HG03575 (cell line): Measurements from ENCODE around the gene ZMPSTE24.
A peak's percentile ranks its signal among the peaks of the same experiment; 100 is the strongest.
"Not testable (repeated sequence)": the region's sequence is repeated elsewhere in the genome, so short reads cannot be mapped to it uniquely, and the experiment has no call there.

Experiments used
- ATAC-seq: cut with Tn5 transposase; IDR thresholded peaks from one replicate; pipeline ENCODE4 v1.9.1; 2021; ENCODE audit not compliant: unreplicated experiment, insufficient number of reproducible peaks, low FRiP score; ENCODE audit errors: extremely low read depth

Gene ZMPSTE24

DNA sequence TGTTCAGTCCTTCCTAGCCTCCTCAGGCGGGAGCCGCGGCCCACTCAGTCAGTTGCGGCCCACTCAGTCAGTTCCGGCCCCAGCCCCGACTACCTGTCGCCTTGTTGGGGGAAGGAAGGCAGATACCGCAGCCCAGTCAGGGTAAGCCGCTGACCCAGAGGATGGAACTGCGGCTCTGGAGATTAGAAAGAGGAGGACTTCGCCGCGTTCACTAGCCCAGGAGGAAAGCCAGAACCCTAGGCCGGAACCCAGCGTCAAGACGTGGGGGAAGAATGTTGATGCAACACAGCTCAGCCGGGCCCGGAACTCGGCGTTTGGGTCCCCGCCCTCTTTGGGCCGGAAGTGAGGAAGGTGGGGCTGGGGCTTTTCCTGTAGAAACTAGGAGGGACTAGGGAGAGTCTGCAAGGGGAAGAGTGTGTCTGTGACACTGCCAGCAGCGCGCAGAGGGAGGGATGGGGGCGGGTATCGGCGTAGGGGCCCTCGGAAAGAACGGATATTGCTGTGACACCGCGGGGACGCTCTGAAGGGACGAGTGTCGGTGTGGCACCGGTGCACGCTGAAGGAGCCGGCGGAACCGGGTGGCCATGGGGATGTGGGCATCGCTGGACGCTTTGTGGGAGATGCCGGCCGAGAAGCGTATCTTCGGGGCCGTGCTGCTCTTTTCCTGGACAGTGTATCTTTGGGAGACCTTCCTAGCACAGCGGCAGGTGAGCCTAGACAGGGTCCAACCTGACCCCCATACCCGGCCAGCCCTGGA is at the start of gene ZMPSTE24:
Gene ZMPSTE24, plus strand, starts transcription at position 549 of the 757 bp plus-strand sequence. Its CDS starts 36 bp downstream, at position 585.
- no peak for ATAC-seq

- ATAC-seq, result no peak
Observed at GRCh38 chr1:40210511-40211204, 47.4 kb upstream of the ZMPSTE24 start.

GRCh38 chr1:40218333-40218732 is 39.7 kb upstream of the ZMPSTE24 start:
- ATAC-seq, result no peak

DNA sequence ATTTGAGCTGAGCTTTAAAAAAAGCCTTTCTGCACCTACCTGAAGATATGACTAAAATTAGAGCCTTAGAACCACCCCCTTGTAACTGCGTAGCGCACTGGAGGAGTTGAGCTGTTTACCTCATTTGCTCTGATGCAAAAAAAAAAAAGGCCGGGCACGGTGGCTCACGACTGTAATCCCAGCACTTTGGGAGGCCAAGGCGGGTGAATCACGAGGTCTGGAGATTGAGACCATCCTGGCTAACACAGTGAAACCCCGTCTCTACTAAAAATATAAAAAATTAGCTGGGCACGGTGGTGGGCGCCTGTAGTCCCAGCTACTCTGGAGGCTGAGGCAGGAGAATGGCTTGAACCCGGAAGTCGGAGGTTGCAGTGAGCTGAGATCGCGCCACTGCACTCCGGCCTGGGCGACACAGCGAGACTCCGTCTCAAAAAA is 36.5 kb upstream of the ZMPSTE24 start:
- ATAC-seq, result not testable (repeated sequence)

DNA sequence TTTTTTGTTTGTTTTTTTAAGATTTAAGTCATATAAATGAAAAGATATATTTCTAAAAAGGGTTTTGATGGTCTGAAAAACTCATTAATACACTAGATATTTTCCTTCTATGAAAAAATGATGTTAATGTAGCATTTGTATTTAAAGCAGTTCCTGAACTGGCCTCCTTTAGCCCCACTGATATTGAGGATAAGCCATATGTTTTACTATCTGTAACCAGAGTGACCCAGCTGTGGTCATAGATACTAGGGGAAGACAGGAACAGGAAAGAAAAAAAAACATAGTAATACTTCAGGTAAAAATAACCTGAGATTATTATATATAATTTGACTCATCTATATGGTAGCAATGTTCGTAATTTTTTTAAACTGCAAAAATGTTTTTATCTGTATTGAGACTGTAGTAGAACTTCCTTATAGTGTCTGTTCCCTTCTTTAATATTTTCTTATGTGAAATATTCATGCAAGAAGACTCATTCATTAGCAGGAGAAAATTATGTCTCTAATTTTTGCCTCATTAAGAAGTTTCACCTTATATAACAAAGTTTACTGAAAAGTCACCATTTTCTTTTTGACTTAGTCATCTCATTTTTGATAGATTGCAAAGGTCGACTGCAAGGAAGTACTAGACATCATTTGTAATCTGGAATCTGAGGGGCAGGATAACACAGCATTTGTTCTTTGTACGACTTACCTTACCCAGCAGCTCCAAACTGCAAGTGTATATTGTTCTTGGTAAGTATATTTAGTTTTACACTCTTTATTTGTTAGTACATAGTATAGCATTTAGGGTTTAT is 35.9 kb upstream of the ZMPSTE24 start:
- no peak for ATAC-seq

GRCh38 chr1:40224040-40224439 is 34.0 kb upstream of the ZMPSTE24 start:
- no peak for ATAC-seq

- no peak for ATAC-seq
Observed at GRCh38 chr1:40226192-40226591, 31.8 kb upstream of the ZMPSTE24 start.

DNA sequence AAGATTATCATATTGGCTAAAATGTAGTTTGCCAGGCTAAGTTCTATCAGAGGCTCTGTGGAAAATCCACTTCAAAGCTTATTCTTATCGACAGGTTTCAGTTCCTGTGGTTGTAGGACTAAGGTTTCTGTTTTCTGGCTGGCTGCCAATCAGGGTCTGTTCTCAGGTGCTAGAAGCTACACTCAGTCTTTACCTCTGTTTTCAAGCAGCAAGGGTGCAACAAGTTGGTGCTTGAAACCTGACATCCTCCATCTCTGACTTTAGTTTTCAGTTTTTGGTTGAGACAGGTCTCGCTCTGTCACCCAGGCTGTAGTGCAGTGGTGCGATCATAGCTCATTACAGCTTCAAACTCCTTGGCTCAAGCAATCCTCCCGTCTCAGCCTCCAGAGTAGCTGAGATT is 25.6 kb upstream of the ZMPSTE24 start:
- peak; percentile 81 for ATAC-seq

DNA sequence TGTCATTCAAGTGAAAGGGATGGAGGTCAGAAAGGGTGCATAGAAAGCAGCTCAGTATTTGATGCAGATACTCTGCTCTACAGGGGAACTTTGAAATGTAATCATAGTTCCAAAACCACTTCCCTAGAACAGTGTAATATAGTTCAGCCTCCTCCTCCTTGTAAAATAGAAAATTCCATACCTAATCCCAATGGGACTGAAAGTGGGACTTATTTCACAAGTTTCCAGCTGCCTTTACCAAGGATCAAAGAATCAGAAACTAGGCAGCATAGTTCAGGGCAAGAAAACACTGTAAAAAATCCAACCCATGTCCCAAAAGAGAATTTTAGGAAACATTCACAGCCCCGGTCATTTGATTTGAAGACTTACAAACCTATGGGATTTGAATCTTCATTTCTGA is 18.4 kb upstream of the ZMPSTE24 start:
- ATAC-seq, result no peak

DNA sequence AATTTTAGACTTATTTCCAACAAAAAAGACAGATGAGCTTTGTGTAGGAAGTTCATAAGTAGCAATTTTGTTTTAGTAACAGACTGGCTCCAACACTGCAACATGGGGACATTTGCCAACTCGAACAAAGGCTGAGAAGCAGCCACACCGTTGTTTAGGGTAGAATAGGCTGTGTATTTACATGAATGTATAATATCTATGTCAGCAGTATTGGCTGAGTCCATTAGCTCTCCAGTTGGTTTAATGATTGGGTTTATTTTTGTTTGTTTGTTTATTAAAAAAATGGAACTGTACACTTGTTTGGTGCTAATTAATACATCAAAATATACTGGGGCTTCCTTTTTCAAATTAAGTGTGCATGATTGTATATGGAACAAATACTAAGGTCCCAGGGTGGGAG is 17.6 kb upstream of the ZMPSTE24 start:
- no peak for ATAC-seq

- peak; percentile 9 for ATAC-seq
Observed at GRCh38 chr1:40241362-40241761, 16.7 kb upstream of the ZMPSTE24 start.

GRCh38 chr1:40243351-40243750 is 14.7 kb upstream of the ZMPSTE24 start:
- no peak for ATAC-seq

GRCh38 chr1:40244138-40244744 is 13.8 kb upstream of the ZMPSTE24 start:
- no peak for ATAC-seq

- ATAC-seq, result no peak
Observed at GRCh38 chr1:40245686-40246085, 12.3 kb upstream of the ZMPSTE24 start.

- ATAC-seq, result no peak
Observed at GRCh38 chr1:40247655-40248054, 10.4 kb upstream of the ZMPSTE24 start, which contains the start of gene TMCO2. Gene TMCO2, plus strand, starts transcription at chr1:40247937. Its CDS starts 57 bp downstream, at chr1:40247994.

- ATAC-seq, result no peak
Observed at GRCh38 chr1:40248412-40248811, 9.6 kb upstream of the ZMPSTE24 start.

- no peak for ATAC-seq
Observed at GRCh38 chr1:40251456-40251855, 6.6 kb upstream of the ZMPSTE24 start.

- no peak for ATAC-seq
Observed at GRCh38 chr1:40252601-40253000, 5.4 kb upstream of the ZMPSTE24 start.

DNA sequence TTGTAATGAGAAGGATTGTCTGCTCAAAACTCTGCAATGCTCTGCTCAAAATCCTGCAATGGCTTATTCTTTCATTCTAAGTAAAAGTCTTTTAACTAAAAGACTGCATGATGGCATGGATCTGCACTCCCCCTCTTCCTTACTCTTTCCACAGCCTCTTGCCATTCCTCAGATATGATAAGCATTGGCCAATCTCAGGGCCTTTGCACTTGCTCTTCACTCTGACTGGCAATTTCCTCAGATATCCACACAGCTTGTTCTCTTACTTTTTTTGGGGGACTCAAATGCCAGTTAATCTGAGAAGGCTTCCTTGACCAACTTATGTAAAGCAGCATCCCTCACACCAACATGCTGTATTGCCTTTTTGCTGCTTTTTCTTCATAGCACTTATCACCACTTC is 2.8 kb upstream of the ZMPSTE24 start:
- no peak for ATAC-seq
